Fibroblast of pulmonary artery (primary cell): ENCODE results near the gene SCD5.

Experiments
- DNase-seq: peaks from one replicate; pipeline ENCODE4 v3.0.0-alpha.2; 2010; ENCODE audit warnings: low read depth
- H3K4me3 ChIP-seq: replicated peaks from 2 replicates; pipeline ENCODE4 v1.5.1; 2011; ENCODE audit warnings: low read depth, mild to moderate bottlenecking, control low read depth, low read length, moderate library complexity
- CTCF ChIP-seq: IDR thresholded peaks from 2 replicates; pipeline ENCODE4 v1.5.1; 2011; ENCODE audit warnings: mild to moderate bottlenecking, control low read depth, low read length, inconsistent platforms; ENCODE audit errors: missing control alignments

Gene SCD5

GRCh38 chr4:82765134-82765533, 33.5 kb downstream of the SCD5 start:
- DNase-seq = no peak
- TF ChIP-seq CTCF = no peak
- H3K4me3 ChIP-seq = no peak overlapping the region

- DNase-seq = no peak
- no peak overlapping the region for H3K4me3 ChIP-seq
- TF ChIP-seq CTCF = no peak
These were observed 37.4 kb downstream of the SCD5 start for GRCh38 chr4:82761229-82761628.

- TF ChIP-seq CTCF = no peak
- H3K4me3 ChIP-seq = no peak overlapping the region
- DNase-seq = no peak
These were observed 39.6 kb downstream of the SCD5 start for GRCh38 chr4:82758701-82759685.

GRCh38 chr4:82756061-82756460, 42.5 kb downstream of the SCD5 start:
- TF ChIP-seq CTCF = no peak
- H3K4me3 ChIP-seq = no peak overlapping the region
- DNase-seq = no peak

GRCh38 chr4:82755650-82756049, 42.9 kb downstream of the SCD5 start:
- DNase-seq = no peak
- no peak overlapping the region for H3K4me3 ChIP-seq
- TF ChIP-seq CTCF = no peak

GRCh38 chr4:82754513-82755165, 44.0 kb downstream of the SCD5 start:
- no peak overlapping the region for H3K4me3 ChIP-seq
- no peak for TF ChIP-seq CTCF
- DNase-seq = no peak
